Bone marrow (tissue), 2 donors: ENCODE data around the gene PNN.

Experiments
- DNase-seq, 2 donors: peaks; one replicate each; lab custom pipeline; 2025; lab: John Stamatoyannopoulos, UW

PNN gene

GRCh38 chr14:39229601-39230110 lies 54.6 kb downstream of the PNN start:
- DNase-seq: no peak

GRCh38 chr14:39230416-39231035 lies 55.5 kb downstream of the PNN start:
- no peak for DNase-seq

- DNase-seq: peak in 1 of 2 donors; percentile 75
Measured at GRCh38 chr14:39231751-39232553, 56.9 kb downstream of the PNN start.
